Choroid plexus epithelial cell (primary cell): Measurements from ENCODE around the gene HIPK3.

Experiments used
- DNase-seq: peaks from one replicate; pipeline ENCODE4 v3.0.0-alpha.2; 2010; ENCODE audit warnings: low read depth
- H3K4me3 ChIP-seq: 2 replicates; pipeline ENCODE4 v1.5.1; 2011; ENCODE audit warnings: low read depth, mild to moderate bottlenecking, control low read depth, low read length, moderate library complexity
- CTCF ChIP-seq: conservative IDR thresholded peaks from 2 replicates; pipeline ENCODE4 v1.5.1; 2011; ENCODE audit warnings: low read depth, mild to moderate bottlenecking, control low read depth, inconsistent platforms, low read length, moderate library complexity

The HIPK3 gene

GRCh38 chr11:33403344-33403743 is 146.2 kb downstream of the HIPK3 start:
- no peak for TF ChIP-seq CTCF
- no peak for DNase-seq
- H3K4me3 ChIP-seq: no peak overlapping the region

GRCh38 chr11:33405834-33406602 is 148.8 kb downstream of the HIPK3 start:
- H3K4me3 ChIP-seq: no peak overlapping the region
- TF ChIP-seq CTCF: no peak
- DNase-seq: no peak
